GM18517 (cell line): Measurements from ENCODE around the gene CARMIL3.
A peak's percentile ranks its signal among the peaks of the same experiment; 100 is the strongest.

Experiments used
- ATAC-seq: cut with Tn5 transposase; IDR thresholded peaks from one replicate; pipeline ENCODE4 v1.9.1; 2021; ENCODE audit warnings: mild to moderate bottlenecking, moderate library complexity; ENCODE audit not compliant: unreplicated experiment

Gene CARMIL3

GRCh38 chr14:24074625-24075484 lies 23.0 kb downstream of the CARMIL3 start:
- ATAC-seq: no peak

GRCh38 chr14:24075485-24076301 lies 23.9 kb downstream of the CARMIL3 start:
- no peak for ATAC-seq

DNA sequence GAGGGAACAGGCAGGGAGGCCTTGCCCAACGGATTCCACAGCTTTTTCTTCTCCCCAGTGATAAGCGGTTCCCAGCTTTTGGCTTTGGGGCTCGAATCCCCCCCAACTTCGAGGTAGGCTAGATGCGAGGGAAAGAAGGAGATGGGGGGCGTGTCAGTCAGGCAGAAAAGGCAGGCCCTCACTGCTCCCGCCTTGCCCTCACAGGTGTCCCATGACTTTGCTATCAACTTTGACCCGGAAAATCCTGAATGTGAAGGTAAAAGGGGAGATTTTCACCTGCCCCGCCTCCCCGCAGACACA lies 24.4 kb downstream of the CARMIL3 start:
- ATAC-seq: no peak

DNA sequence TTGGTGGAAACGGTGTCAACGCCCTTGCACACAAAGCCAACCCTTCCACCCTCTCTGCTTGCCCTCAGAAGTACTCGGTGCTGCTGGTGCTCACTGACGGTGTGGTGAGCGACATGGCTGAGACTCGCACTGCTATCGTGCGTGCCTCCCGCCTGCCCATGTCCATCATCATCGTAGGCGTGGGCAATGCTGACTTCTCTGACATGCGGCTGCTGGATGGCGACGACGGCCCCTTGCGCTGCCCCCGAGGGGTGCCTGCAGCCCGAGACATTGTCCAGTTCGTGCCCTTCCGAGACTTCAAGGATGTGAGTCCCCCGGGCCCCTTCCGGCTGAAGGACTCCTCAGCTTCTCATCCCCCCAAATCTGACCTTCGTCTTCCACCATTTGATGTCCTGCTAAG lies 25.3 kb downstream of the CARMIL3 start:
- ATAC-seq: no peak

GRCh38 chr14:24078146-24078545 lies 26.3 kb downstream of the CARMIL3 start:
- ATAC-seq: no peak

DNA sequence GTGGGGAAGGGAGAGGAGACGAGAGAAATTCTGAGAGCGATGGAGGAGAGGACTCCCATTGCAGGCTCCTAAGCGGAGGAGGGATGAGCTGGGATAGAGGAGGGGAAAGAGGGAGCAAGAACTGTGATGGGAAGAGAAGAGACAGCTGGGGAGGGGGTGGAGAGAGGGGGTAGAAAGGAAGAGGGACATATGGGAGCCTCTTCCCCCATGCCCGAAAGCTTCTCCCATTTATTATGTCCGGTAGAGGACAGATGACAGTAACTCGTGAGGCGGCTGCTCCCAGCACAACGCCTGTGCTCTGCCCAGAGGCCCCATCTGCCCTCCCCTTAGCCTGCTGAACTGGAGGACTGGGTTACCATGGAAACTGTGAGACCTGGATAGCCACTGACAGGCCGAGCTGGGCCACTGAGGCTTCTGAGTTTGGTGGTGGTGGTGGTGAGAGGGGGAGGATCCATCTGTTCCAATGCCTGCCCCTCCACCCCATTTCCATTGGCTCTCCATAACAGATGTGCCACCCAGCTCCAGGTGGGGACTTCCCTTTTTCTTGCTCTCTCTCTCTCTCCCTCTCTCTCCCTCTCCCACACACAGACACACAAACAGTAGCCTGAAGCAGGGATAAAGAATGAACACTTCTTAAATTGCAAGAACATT lies 27.8 kb downstream of the CARMIL3 start:
- ATAC-seq: no peak

DNA sequence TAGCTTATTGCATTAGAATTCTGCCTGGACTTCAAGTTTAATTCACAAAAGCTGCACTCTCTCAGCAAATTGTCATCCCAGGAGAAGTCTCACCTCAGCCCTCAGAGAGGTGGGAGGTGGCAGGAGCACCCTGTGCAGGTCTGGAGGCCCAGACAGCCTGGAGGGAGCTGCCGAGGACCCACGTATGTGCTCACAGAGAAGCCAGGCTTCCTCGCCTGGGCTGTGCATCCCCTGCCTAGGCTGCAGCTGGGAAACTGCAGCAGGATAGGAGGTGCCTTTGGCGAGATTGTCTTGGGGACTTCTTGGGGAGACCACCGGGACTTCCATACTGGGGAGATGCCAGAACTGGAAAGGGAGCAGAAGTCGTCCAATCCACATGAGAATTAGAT lies 28.3 kb downstream of the CARMIL3 start:
- no peak for ATAC-seq

DNA sequence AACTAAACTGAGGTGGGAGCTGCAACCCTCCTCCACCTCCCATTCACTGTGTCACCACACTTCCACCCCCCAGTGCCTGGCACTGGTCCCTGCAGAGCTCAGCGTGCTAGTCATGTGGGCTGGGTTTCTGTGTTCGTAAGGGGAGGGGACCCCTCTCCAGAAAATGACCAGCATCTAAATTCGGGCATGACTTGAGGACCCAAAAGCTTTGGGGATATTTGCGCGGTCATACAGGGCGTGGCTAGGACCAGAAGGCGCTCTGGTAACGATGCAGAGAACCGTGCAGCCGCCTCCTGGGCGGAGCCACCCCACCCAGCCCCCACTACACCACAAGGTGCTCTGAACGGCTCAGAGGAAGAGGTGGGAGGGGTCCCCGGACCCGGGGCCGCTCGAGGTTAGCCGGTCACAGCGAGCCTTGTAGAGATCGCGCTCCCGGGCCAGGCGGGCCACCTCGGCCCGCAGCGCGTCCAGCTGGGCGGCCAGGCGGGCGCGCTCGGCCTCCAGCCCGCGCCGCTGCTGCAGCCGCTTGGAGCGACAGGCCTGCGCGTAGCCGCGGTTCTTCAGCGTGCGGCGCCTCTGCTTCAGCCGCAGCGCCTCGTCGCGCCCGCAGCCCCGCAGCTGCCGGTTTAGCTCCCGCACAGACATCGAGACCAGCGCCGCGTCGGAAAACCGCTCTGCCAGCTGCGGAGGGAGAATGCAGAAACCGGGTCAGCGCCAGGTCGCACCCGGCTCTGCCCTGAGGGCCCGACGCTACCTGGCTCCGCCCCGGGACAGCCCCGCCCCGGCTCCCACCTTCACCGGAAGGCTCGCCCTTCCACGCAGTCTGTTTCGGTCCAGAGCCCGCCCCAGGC lies 29.3 kb downstream of the CARMIL3 start:
- ATAC-seq: peak; percentile 87

DNA sequence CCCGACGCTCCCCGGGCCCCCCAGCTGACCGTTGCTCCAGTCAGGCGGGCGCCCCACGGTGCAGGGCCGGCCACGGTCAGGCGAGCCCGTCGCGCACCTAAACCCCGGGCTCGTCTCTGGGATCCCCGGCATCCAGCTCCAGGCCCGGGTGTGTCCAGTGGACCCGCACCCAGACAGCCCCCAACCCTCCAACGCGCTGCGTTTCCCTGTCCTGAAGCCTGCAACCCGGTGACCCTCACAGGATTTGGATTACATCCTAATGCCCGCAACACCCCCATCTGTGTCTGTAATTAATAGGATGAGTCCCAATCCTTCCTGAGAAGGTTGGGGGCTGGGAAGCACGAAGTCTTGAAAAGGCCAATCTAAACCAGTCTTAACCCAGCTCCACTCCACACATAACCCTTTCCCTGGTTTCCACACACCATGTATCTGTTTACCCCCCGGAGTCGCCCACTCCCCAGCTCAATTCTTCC lies 30.0 kb downstream of the CARMIL3 start:
- no peak for ATAC-seq

DNA sequence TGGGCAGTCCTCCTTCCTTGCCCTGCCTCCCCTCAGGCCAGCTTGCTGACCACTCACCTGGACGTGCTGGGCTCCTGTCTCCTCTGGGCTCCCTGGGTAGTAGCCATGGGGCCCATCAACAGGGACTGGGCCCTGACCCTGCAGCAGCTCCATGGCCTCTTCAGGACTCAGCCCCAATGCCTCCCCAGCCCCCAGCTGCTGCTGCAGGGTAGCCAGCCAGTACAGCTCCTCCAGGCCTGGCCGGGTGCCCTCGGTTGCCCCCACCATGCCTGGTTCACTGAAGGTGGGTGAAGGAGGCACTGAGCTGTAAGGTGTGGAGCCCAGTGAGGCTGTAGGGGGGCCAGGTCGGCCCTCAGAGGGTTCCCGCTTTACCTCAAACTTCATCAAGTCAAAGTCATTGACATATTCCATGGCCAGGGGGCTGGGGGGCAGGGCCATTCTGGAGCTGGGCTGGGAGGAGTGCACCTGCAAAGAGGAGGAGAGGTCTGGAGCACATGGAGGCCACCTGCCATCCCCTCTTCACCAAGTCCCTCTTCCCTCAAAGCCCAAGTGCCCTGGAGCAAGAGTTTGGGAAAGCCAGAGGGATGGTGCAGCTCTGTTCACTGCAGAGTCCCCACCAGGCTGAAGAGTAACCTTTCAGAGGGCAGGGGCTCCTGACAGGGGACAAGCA lies 30.7 kb downstream of the CARMIL3 start:
- ATAC-seq: no peak

- no peak for ATAC-seq
These were observed 31.7 kb downstream of the CARMIL3 start for GRCh38 chr14:24083462-24083861.

- ATAC-seq: no peak
These were observed 32.6 kb downstream of the CARMIL3 start for GRCh38 chr14:24084440-24084839.

- ATAC-seq: no peak
These were observed 33.4 kb downstream of the CARMIL3 start for GRCh38 chr14:24085215-24085614.

DNA sequence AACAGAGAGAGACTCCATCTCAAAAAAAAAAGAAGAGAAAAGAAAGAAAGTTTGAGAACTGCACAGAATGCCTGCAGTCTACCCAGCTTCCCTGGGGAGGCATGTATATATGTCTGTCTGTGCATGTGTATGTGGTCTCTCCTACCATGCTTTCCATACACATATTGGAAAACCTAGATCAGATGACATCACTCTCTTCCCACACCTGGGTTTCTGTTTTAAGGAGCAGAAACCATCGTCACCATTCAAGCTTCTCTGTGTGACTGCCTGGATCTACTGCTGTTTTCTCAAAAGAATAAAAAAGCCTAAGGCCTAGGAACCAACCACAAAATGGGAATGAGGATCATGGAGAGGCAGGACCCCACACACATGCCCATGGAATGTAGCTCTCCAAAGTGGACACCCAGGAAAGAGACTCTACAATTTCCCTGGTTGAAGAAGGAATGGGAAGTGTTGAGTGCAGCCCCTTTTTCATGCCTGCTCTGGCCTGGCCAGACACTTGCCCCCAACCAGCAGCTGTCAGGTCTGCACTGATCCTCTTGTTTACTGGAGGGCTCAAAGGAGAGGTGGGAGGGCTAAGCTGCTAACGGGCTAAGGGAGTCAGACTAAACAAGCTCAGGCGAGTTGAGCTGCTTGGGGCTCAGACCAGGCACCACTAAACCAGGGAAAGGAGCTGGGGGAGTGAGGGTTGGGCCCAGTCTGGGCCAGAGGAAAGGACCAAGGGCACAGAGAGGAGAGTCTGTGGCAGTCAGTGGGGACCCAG lies 34.6 kb downstream of the CARMIL3 start:
- ATAC-seq: no peak

DNA sequence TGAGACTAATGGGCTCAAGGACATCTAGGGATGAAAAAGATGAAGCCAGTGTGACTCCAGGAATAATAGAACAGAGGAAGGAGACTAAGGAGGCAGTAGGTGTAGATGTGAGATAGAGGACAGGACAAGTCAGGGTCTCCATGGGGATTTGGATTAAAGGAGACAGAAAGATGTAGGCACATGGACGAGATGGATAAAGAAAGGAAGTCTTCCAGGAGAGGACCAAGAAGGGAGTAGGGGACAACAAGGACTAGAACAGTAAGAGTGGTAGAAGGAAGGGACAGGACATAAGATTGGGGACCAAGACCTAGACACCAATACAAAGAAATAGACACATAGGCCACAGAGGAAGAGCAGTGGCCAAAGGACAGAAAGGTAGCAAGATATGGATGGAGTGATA lies 35.2 kb downstream of the CARMIL3 start:
- no peak for ATAC-seq

GRCh38 chr14:24088095-24088494 lies 36.3 kb downstream of the CARMIL3 start:
- no peak for ATAC-seq

DNA sequence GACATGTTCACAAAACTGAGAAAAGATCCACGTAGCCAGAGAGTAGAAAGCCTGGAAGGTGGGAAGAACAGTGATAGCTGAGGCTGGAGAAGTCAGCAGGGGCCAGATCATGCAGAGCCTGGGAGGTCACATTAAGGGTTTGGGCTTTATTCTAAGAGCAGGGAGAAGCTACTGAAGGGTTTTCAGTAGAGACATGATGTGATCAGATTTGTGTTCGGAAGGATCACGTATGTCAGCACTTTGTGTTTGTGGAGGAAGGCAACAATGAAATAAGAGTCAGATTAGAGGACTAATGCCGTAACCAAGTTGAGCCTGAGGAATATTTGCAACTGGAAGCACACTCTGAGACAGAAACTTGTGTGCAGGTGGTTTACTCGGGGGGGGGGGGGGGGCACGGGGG lies 38.1 kb downstream of the CARMIL3 start:
- no peak for ATAC-seq

DNA sequence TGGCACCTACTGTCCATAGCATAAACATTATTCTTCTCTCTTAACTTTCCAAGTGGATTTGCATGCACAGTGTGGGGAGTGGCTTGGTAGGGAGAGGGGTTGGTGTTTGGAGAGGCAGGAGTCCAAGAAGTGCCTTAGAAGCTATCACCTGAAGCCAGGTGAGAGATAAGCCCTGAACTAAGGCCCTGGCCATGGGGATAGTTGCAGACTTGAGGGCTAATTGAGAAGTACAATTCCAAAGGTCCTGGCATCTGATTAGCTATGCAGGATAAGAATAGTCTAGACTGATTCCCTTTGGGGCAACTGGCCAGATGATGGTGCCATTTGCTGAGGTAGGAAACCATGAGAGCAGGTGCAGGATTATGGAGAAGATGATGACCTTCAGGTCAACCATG lies 40.3 kb downstream of the CARMIL3 start:
- ATAC-seq: no peak

GRCh38 chr14:24092505-24093206 lies 40.8 kb downstream of the CARMIL3 start:
- ATAC-seq: no peak
